Prostate gland (tissue), 2 donors: ENCODE measurements around the gene VSTM2B. TPM values are rescaled to one million over a fixed set of nuclear protein-coding genes. Genes with fewer than 3 reads are reported as not detected.

Experiments
- DNase-seq: peaks from one replicate; pipeline ENCODE4 v3.0.0-alpha.2; 2019; ENCODE audit warnings: low spot score
- H3K27ac ChIP-seq, 2 donors: fragments of 200-600 bp; sonication (generic); 2 replicates each; pipeline ENCODE4 v1.5.1; 2017 to 2019
- H3K27me3 ChIP-seq: fragments of 200-600 bp; sonication (generic); replicated peaks from 2 replicates; pipeline ENCODE4 v1.5.1; 2019; ENCODE audit not compliant: insufficient read depth
- H3K36me3 ChIP-seq, 2 donors: fragments of 200-600 bp; sonication (generic); 1 replicate in 1 of 2; 2 replicates in 1 of 2; pipeline versions ENCODE4 v1.5.1 to v1.8.1; 2017 to 2019
- H3K4me1 ChIP-seq: fragments of 200-600 bp; sonication (generic); replicated peaks from 2 replicates; pipeline ENCODE4 v1.5.1; 2019
- H3K4me3 ChIP-seq, 2 donors: fragments of 200-600 bp; sonication (generic); 2 replicates each; pipeline ENCODE4 v1.5.1; 2017 to 2019
- H3K9me3 ChIP-seq: fragments of 200-600 bp; sonication (generic); 2 replicates; pipeline ENCODE4 v1.5.1; 2017
- CTCF ChIP-seq, 4 experiments: fragments of 200-600 bp in 2 of 4; fragments of 450-650 bp in 2 of 4; sonication (generic) in 2 of 4; IDR thresholded peaks; 1 replicate in 3 of 4; 2 replicates in 1 of 4; pipeline ENCODE4 v1.5.1; 2016 to 2019; ENCODE audit warnings: antibody characterized with exemption in 4 of 4, mild to moderate bottlenecking in 2 of 4, moderate library complexity in 2 of 4
- POLR2A ChIP-seq: fragments of 450-650 bp; IDR thresholded peaks from one replicate; pipeline ENCODE4 v1.6.1; 2016; ENCODE audit warnings: antibody characterized with exemption, mild to moderate bottlenecking
- POLR2AphosphoS5 ChIP-seq: sonication (generic); formaldehyde crosslinking; IDR thresholded peaks from one replicate; pipeline ENCODE4 v1.6.1; 2017; ENCODE audit warnings: antibody characterized with exemption
- WGBS: methylation state at CpG from one replicate; pipeline ENCODE4 v1.1.5; 2018; 5-methylcytosine and 5-hydroxymethylcytosine counted together
- intact Hi-C: fragments of 100-400 bp; cut with DNase I; formaldehyde crosslinking; loops from one replicate; pipeline ENCODE4 v1.14.2; 2022
- total RNA-seq, 2 donors: library from RNA; depleted of rRNA; stranded (reverse); fragments of >200 nt; gene quantifications; one replicate each; pipeline ENCODE4 v1.1.0, GENCODE V29; 2016

Gene VSTM2B
- total RNA-seq, 2 donors from 2014 or later = not detected

- TF ChIP-seq CTCF (IDR thresholded peaks at IDR 0.05) (no peak), POLR2A (no peak), POLR2AphosphoS5 (no peak)
- no peak for DNase-seq
- no peaks in the 10 kb centered on the region for H3K9me3 ChIP-seq
- H3K27ac ChIP-seq = no peak overlapping the region
- 75% methylated on average over 3 of the region's 3 CpGs for WGBS
- H3K4me3 ChIP-seq = no peak overlapping the region
- intact Hi-C loops = no loop called here
- no peaks in the 10 kb centered on the region for H3K4me1 ChIP-seq
- H3K27me3 ChIP-seq = no peaks in the 10 kb centered on the region
- H3K36me3 ChIP-seq = no peaks in the 10 kb centered on the region
Measured at GRCh38 chr19:29479941-29480340, 45.9 kb upstream of the VSTM2B start.

GRCh38 chr19:29480507-29480906 lies 45.3 kb upstream of the VSTM2B start:
- TF ChIP-seq POLR2AphosphoS5 = no peak
- no peak for TF ChIP-seq CTCF (IDR thresholded peaks at IDR 0.05)
- TF ChIP-seq POLR2A = no peak
- intact Hi-C loops = no loop called here
- H3K27ac ChIP-seq = no peak overlapping the region
- H3K9me3 ChIP-seq = no peaks in the 10 kb centered on the region
- H3K36me3 ChIP-seq = no peaks in the 10 kb centered on the region
- no peak for DNase-seq
- H3K4me1 ChIP-seq = no peaks in the 10 kb centered on the region
- H3K27me3 ChIP-seq = no peaks in the 10 kb centered on the region
- H3K4me3 ChIP-seq = no peak overlapping the region
- WGBS = 73% methylated on average over 7 of the region's 7 CpGs

GRCh38 chr19:29482855-29483640 lies 42.7 kb upstream of the VSTM2B start:
- TF ChIP-seq POLR2A (no peak), POLR2AphosphoS5 (no peak), CTCF (IDR thresholded peaks at IDR 0.05) (no peak)
- no peak for DNase-seq
- WGBS = 42% methylated on average over 7 of the region's 7 CpGs
- intact Hi-C loops = no loop called here
- H3K4me3 ChIP-seq = no peak overlapping the region
- H3K4me1 ChIP-seq = no peaks in the 10 kb centered on the region
- H3K9me3 ChIP-seq = no peaks in the 10 kb centered on the region
- H3K27ac ChIP-seq = no peak overlapping the region
- H3K27me3 ChIP-seq = no peaks in the 10 kb centered on the region
- H3K36me3 ChIP-seq = no peaks in the 10 kb centered on the region

- no peak for DNase-seq
- H3K9me3 ChIP-seq = no peaks in the 10 kb centered on the region
- no peaks in the 10 kb centered on the region for H3K4me1 ChIP-seq
- H3K4me3 ChIP-seq = no peak overlapping the region
- TF ChIP-seq CTCF (IDR thresholded peaks at IDR 0.05) (no peak), POLR2A (no peak), POLR2AphosphoS5 (no peak)
- 90% methylated on average over 5 of the region's 5 CpGs for WGBS
- no peaks in the 10 kb centered on the region for H3K27me3 ChIP-seq
- H3K36me3 ChIP-seq = no peaks in the 10 kb centered on the region
- intact Hi-C loops = no loop called here
- H3K27ac ChIP-seq = no peak overlapping the region
Measured at GRCh38 chr19:29483641-29483920, 42.2 kb upstream of the VSTM2B start.

GRCh38 chr19:29483944-29484581 lies 41.7 kb upstream of the VSTM2B start:
- WGBS = 86% methylated on average over 6 of the region's 6 CpGs
- Histone ChIP-seq H3K4me1 (no peaks in the 10 kb centered on the region), H3K4me3 (no peak overlapping the region), H3K36me3 (no peaks in the 10 kb centered on the region), H3K27ac (no peak overlapping the region), H3K9me3 (no peaks in the 10 kb centered on the region), H3K27me3 (no peaks in the 10 kb centered on the region)
- TF ChIP-seq POLR2A = no peak
- no peak for DNase-seq
- intact Hi-C loops = no loop called here
